ENCODE measurements around the gene TMEM74B. TPM values are rescaled to one million over a fixed set of nuclear protein-coding genes. Genes with fewer than 3 reads are reported as not detected.

TMEM74B gene
- total and polyA plus RNA-seq, 4 experiments from 2014 or later, result not detected

GRCh38 chr20:1180949-1181348 is 3.8 kb downstream of the TMEM74B start:
- Mint-ChIP-seq H3K36me3 (peaks cover 13 to 18% of the 10 kb centered on the region in 2 donors), H3K4me3 (no peak overlapping the region), H3K9me3 (peaks cover 0 to under 1% (median 0%) of the 10 kb centered on the region in 8 donors), H3K27me3 (peaks cover 16 to 18% of the 10 kb centered on the region in 2 donors), H3K27ac (no peak overlapping the region), H3K4me1 (peaks cover 4 to 10% (median 8%) of the 10 kb centered on the region in 4 donors)
- no peak for DNase-seq
- Histone ChIP-seq H3K4me3 (ENCODE audit: low read length in 2 of 2) (no peak overlapping the region), H3K9me3 (ENCODE audit: control insufficient read depth in 1 of 2, low read length in 2 of 2) (no peaks in the 10 kb centered on the region), H3K4me1 (ENCODE audit: insufficient read depth, low read length) (peaks cover 8% of the 10 kb centered on the region), H3K27ac (ENCODE audit: low read depth, low read length) (no peak overlapping the region), H3K36me3 (ENCODE audit: insufficient read depth, low read length) (no peaks in the 10 kb centered on the region), H3K27me3 (ENCODE audit: insufficient read depth, low read length) (peaks cover 3% of the 10 kb centered on the region)
- CTCF ChIA-PET (ENCODE audit: partially characterized antibody), result no interaction called here
- POLR2A ChIA-PET (ENCODE audit: partially characterized antibody), result no interaction called here
- intact Hi-C loops (cut with micrococcal nuclease), result loop anchor here (10.0 kb wide), 1 partner anchor 206 kb away; no protein-coding TSS in a partner anchor

GRCh38 chr20:1178623-1179022 is 6.2 kb downstream of the TMEM74B start:
- H3K9me3 Mint-ChIP-seq, result no peaks in the 10 kb centered on the region
- H3K4me1 Mint-ChIP-seq, result peaks cover 0 to 2% (median 0%) of the 10 kb centered on the region in 4 donors
- Histone ChIP-seq H3K36me3 (ENCODE audit: insufficient read depth, low read length) (no peaks in the 10 kb centered on the region), H3K27me3 (ENCODE audit: insufficient read depth, low read length) (no peaks in the 10 kb centered on the region), H3K9me3 (ENCODE audit: control insufficient read depth in 1 of 2, low read length in 2 of 2) (no peaks in the 10 kb centered on the region), H3K4me3 (ENCODE audit: low read length in 2 of 2) (no peak overlapping the region), H3K27ac (ENCODE audit: low read depth, low read length) (no peak overlapping the region), H3K4me1 (ENCODE audit: insufficient read depth, low read length) (no peaks in the 10 kb centered on the region)
- intact Hi-C loops (cut with micrococcal nuclease), result no loop called here
- no peak overlapping the region for H3K4me3 Mint-ChIP-seq
- H3K36me3 Mint-ChIP-seq, result peaks cover 23 to 38% of the 10 kb centered on the region in 2 donors
- DNase-seq, result no peak
- ChIA-PET CTCF (ENCODE audit: partially characterized antibody) (interaction anchor here (0.8 kb wide), 1 partner anchor 33 kb away, joined by 3 read pairs; no protein-coding TSS in a partner anchor), POLR2A (ENCODE audit: partially characterized antibody) (no interaction called here)
- H3K27me3 Mint-ChIP-seq, result peaks cover 5 to 6% of the 10 kb centered on the region in 2 donors
- H3K27ac Mint-ChIP-seq, result no peak overlapping the region

GRCh38 chr20:1178103-1178502 is 6.7 kb downstream of the TMEM74B start:
- CTCF ChIA-PET (ENCODE audit: partially characterized antibody), result no interaction called here
- POLR2A ChIA-PET (ENCODE audit: partially characterized antibody), result no interaction called here
- H3K27ac Mint-ChIP-seq, result no peak overlapping the region
- no peaks in the 10 kb centered on the region for H3K9me3 ChIP-seq (ENCODE audit: control insufficient read depth in 1 of 2, low read length in 2 of 2)
- DNase-seq, result no peak
- no peak overlapping the region for H3K4me3 ChIP-seq (ENCODE audit: low read length in 2 of 2)
- no peak overlapping the region for H3K27ac ChIP-seq (ENCODE audit: low read depth, low read length)
- intact Hi-C loops (cut with micrococcal nuclease), result no loop called here
- no peaks in the 10 kb centered on the region for H3K4me1 Mint-ChIP-seq
- H3K27me3 ChIP-seq (ENCODE audit: insufficient read depth, low read length), result no peaks in the 10 kb centered on the region
- H3K4me3 Mint-ChIP-seq, result no peak overlapping the region
- H3K36me3 ChIP-seq (ENCODE audit: insufficient read depth, low read length), result no peaks in the 10 kb centered on the region
- H3K36me3 Mint-ChIP-seq, result peaks cover 27 to 38% of the 10 kb centered on the region in 2 donors
- H3K9me3 Mint-ChIP-seq, result no peaks in the 10 kb centered on the region
- no peaks in the 10 kb centered on the region for H3K4me1 ChIP-seq (ENCODE audit: insufficient read depth, low read length)
- H3K27me3 Mint-ChIP-seq, result peaks cover under 1 to 2% of the 10 kb centered on the region in 2 donors

GRCh38 chr20:1177680-1178079 is 7.1 kb downstream of the TMEM74B start:
- Mint-ChIP-seq H3K27me3 (no peaks in the 10 kb centered on the region), H3K9me3 (no peaks in the 10 kb centered on the region), H3K4me1 (no peaks in the 10 kb centered on the region), H3K27ac (no peak overlapping the region), H3K36me3 (peaks cover 28 to 41% of the 10 kb centered on the region in 2 donors), H3K4me3 (no peak overlapping the region)
- ChIA-PET CTCF (ENCODE audit: partially characterized antibody) (no interaction called here), POLR2A (ENCODE audit: partially characterized antibody) (no interaction called here)
- Histone ChIP-seq H3K4me1 (ENCODE audit: insufficient read depth, low read length) (no peaks in the 10 kb centered on the region), H3K27me3 (ENCODE audit: insufficient read depth, low read length) (no peaks in the 10 kb centered on the region), H3K27ac (ENCODE audit: low read depth, low read length) (no peak overlapping the region), H3K9me3 (ENCODE audit: control insufficient read depth in 1 of 2, low read length in 2 of 2) (no peaks in the 10 kb centered on the region), H3K36me3 (ENCODE audit: insufficient read depth, low read length) (peaks cover 4% of the 10 kb centered on the region), H3K4me3 (ENCODE audit: low read length in 2 of 2) (no peak overlapping the region)
- intact Hi-C loops (cut with micrococcal nuclease), result no loop called here
- DNase-seq, result no peak

GRCh38 chr20:1174787-1175186 is 10.0 kb downstream of the TMEM74B start:
- Mint-ChIP-seq H3K27me3 (no peaks in the 10 kb centered on the region), H3K9me3 (no peaks in the 10 kb centered on the region), H3K4me3 (no peak overlapping the region), H3K27ac (no peak overlapping the region), H3K36me3 (peaks cover 50 to 65% of the 10 kb centered on the region in 2 donors), H3K4me1 (no peaks in the 10 kb centered on the region)
- no peaks in the 10 kb centered on the region for H3K27me3 ChIP-seq (ENCODE audit: insufficient read depth, low read length)
- no peak for DNase-seq
- ChIA-PET POLR2A (ENCODE audit: partially characterized antibody) (no interaction called here), CTCF (ENCODE audit: partially characterized antibody) (interaction anchor here (1.0 kb wide), 1 partner anchor 8 kb away, joined by 3 read pairs; no protein-coding TSS in a partner anchor)
- peaks cover 19% of the 10 kb centered on the region for H3K36me3 ChIP-seq (ENCODE audit: insufficient read depth, low read length)
- intact Hi-C loops (cut with micrococcal nuclease), result no loop called here
- no peak overlapping the region for H3K4me3 ChIP-seq (ENCODE audit: low read length in 2 of 2)
- no peak overlapping the region for H3K27ac ChIP-seq (ENCODE audit: low read depth, low read length)
- H3K4me1 ChIP-seq (ENCODE audit: insufficient read depth, low read length), result no peaks in the 10 kb centered on the region
- H3K9me3 ChIP-seq (ENCODE audit: control insufficient read depth in 1 of 2, low read length in 2 of 2), result no peaks in the 10 kb centered on the region

- H3K4me1 ChIP-seq (ENCODE audit: insufficient read depth, low read length), result no peaks in the 10 kb centered on the region
- H3K27me3 ChIP-seq (ENCODE audit: insufficient read depth, low read length), result no peaks in the 10 kb centered on the region
- no peak overlapping the region for H3K4me3 ChIP-seq (ENCODE audit: low read length in 2 of 2)
- peaks cover 29% of the 10 kb centered on the region for H3K36me3 ChIP-seq (ENCODE audit: insufficient read depth, low read length)
- H3K9me3 ChIP-seq (ENCODE audit: control insufficient read depth in 1 of 2, low read length in 2 of 2), result no peaks in the 10 kb centered on the region
- no peak for DNase-seq
- ChIA-PET CTCF (ENCODE audit: partially characterized antibody) (no interaction called here), POLR2A (ENCODE audit: partially characterized antibody) (no interaction called here)
- H3K27ac ChIP-seq (ENCODE audit: low read depth, low read length), result no peak overlapping the region
- no peaks in the 10 kb centered on the region for H3K9me3 Mint-ChIP-seq
- H3K36me3 Mint-ChIP-seq, result peaks cover 55 to 71% of the 10 kb centered on the region in 2 donors
- intact Hi-C loops (cut with micrococcal nuclease), result no loop called here
- H3K27me3 Mint-ChIP-seq, result no peaks in the 10 kb centered on the region
- H3K27ac Mint-ChIP-seq, result no peak overlapping the region
- no peak overlapping the region for H3K4me3 Mint-ChIP-seq
- no peaks in the 10 kb centered on the region for H3K4me1 Mint-ChIP-seq
Measured at GRCh38 chr20:1173698-1174097, 11.1 kb downstream of the TMEM74B start.

GRCh38 chr20:1171461-1172093 is 13.2 kb downstream of the TMEM74B start:
- CTCF ChIA-PET (ENCODE audit: partially characterized antibody), result interaction anchor here (0.8 to 1.6 kb wide), 3 partner anchors 22 to 65 kb away, joined by 3 to 4 read pairs (median 3); no protein-coding TSS in a partner anchor
- POLR2A ChIA-PET (ENCODE audit: partially characterized antibody), result interaction anchor here (1.5 kb wide), 1 partner anchor 13 kb away, joined by 3 read pairs; no protein-coding TSS in a partner anchor
- H3K36me3 ChIP-seq (ENCODE audit: insufficient read depth, low read length), result peaks cover 40% of the 10 kb centered on the region
- no peak overlapping the region for H3K27ac Mint-ChIP-seq
- no peak overlapping the region for H3K4me3 Mint-ChIP-seq
- no peak overlapping the region for H3K27ac ChIP-seq (ENCODE audit: low read depth, low read length)
- H3K36me3 Mint-ChIP-seq, result peaks cover 75 to 82% of the 10 kb centered on the region in 2 donors
- H3K4me3 ChIP-seq (ENCODE audit: low read length in 2 of 2), result no peak overlapping the region
- H3K9me3 Mint-ChIP-seq, result no peaks in the 10 kb centered on the region
- no peak for DNase-seq
- H3K4me1 Mint-ChIP-seq, result peaks cover 0 to 4% (median 0%) of the 10 kb centered on the region in 4 donors
- H3K4me1 ChIP-seq (ENCODE audit: insufficient read depth, low read length), result no peaks in the 10 kb centered on the region
- no peaks in the 10 kb centered on the region for H3K27me3 Mint-ChIP-seq
- no peaks in the 10 kb centered on the region for H3K9me3 ChIP-seq (ENCODE audit: control insufficient read depth in 1 of 2, low read length in 2 of 2)
- no peaks in the 10 kb centered on the region for H3K27me3 ChIP-seq (ENCODE audit: insufficient read depth, low read length)
- intact Hi-C loops (cut with micrococcal nuclease), result no loop called here

Measured in CD4-positive, alpha-beta memory T cell (primary cell).